GM12872 (cell line): Measurements from ENCODE around the gene ZRANB3.

Experiments used
- CTCF ChIP-seq: IDR thresholded peaks from 3 replicates; pipeline ENCODE4 v1.5.1; 2011; ENCODE audit warnings: low read depth, mild to moderate bottlenecking, low read length, moderate library complexity; ENCODE audit not compliant: insufficient read depth

ZRANB3 gene

GRCh38 chr2:135475128-135475527 lies 55.9 kb downstream of the ZRANB3 start:
- no peak for TF ChIP-seq CTCF

- peak; percentile 60 for TF ChIP-seq CTCF
Measured at GRCh38 chr2:135473567-135473966, 57.5 kb downstream of the ZRANB3 start.

- no peak for TF ChIP-seq CTCF
Measured at GRCh38 chr2:135471106-135471505, 59.9 kb downstream of the ZRANB3 start.

- no peak for TF ChIP-seq CTCF
Measured at GRCh38 chr2:135457279-135457678, 73.7 kb downstream of the ZRANB3 start.

GRCh38 chr2:135456835-135457234 lies 74.2 kb downstream of the ZRANB3 start:
- TF ChIP-seq CTCF: no peak

GRCh38 chr2:135456431-135456830 lies 74.6 kb downstream of the ZRANB3 start:
- TF ChIP-seq CTCF: no peak

GRCh38 chr2:135454608-135455007 lies 76.4 kb downstream of the ZRANB3 start:
- no peak for TF ChIP-seq CTCF

- no peak for TF ChIP-seq CTCF
Measured at GRCh38 chr2:135451966-135452365, 79.1 kb downstream of the ZRANB3 start.
